ENCODE results near the gene PNLIPRP1. TPM values are rescaled to one million over a fixed set of nuclear protein-coding genes. Genes with fewer than 3 reads are reported as not detected.

PNLIPRP1 gene
- total RNA-seq (2021; ENCODE audit: unreplicated experiment) (1.6 TPM), Bru-seq, nascent RNA (not detected), BruChase-seq, experiment 1, labeled RNA remaining after a 6-hour chase (not detected), BruChase-seq, experiment 2, labeled RNA remaining after a 2-hour chase (not detected)
- not detected in 2 replicates for polyA plus RNA-seq (2012)
- long read RNA-seq = 0 reads

GRCh38 chr10:116590590-116591444, at the start of gene PNLIPRP1:
TSS of gene PNLIPRP1 (plus strand) at chr10:116590959. CDS start at chr10:116591130, 171 bp downstream.
- Histone ChIP-seq H3K36me3 (ENCODE audit: control insufficient read depth in 1 of 2, insufficient read depth in 2 of 2, low read length in 2 of 2) (no peaks in the 10 kb centered on the region), H3K4me3 (replicated peaks in 1 of 2; ENCODE audit: low read depth in 1 of 2, low read length in 2 of 2) (no peak within 1 kb of the TSS), H3K4me1 (ENCODE audit: control insufficient read depth in 1 of 2, insufficient read depth in 2 of 2, low read length in 2 of 2) (no peaks in the 10 kb centered on the region), H3K4me2 (ENCODE audit: low read length) (no peak within 1 kb of the TSS), H3K79me2 (ENCODE audit: insufficient read depth, low read length) (no peaks in the 10 kb centered on the region), H3K27me3 (ENCODE audit: insufficient read depth, low read length) (peaks cover 10% of the 10 kb centered on the region; the same call in 1 of the 2 replicates), H3K9me2 (ENCODE audit: insufficient read depth) (no peaks in the 10 kb centered on the region), H2AFZ (ENCODE audit: low read depth, low read length, poor library complexity, severe bottlenecking) (no peak within 1 kb of the TSS), H4K20me1 (ENCODE audit: insufficient read depth) (no peaks in the 10 kb centered on the region), H3K9ac (ENCODE audit: low read length) (no peak within 1 kb of the TSS), H3K27ac (ENCODE audit: low read depth, low read length) (no peak within 1 kb of the TSS), H3K9me3 (ENCODE audit: control insufficient read depth in 1 of 2, insufficient read depth in 1 of 2, low read depth in 1 of 2, low read length in 2 of 2) (no peaks in the 10 kb centered on the region)
- ChIA-PET RAD21 (ENCODE audit: low non-redundant PET in 1 of 2, low total read pairs in 2 of 2, uncharacterized antibody in 2 of 2, unreplicated experiment in 2 of 2) (no interaction called here), CTCF (no interaction called here), POLR2A (no interaction called here)
- DNase-seq (ENCODE audit: low read depth, low spot score) (no peak), ATAC-seq (no peak)
- intact Hi-C loops (cut with micrococcal nuclease) = no loop called here
- BruUV-seq (replicated peaks) = no TSS peak
- TF ChIP-seq FOSL1 (IDR thresholded peaks at IDR 0.05; ENCODE audit: low read depth) (no peak), EGR1 (IDR thresholded peaks at IDR 0.05; ENCODE audit: low read depth) (no peak), JUND (IDR thresholded peaks at IDR 0.05) (no peak), SRF (IDR thresholded peaks at IDR 0.05; ENCODE audit: low read depth) (no peak), MAX (IDR thresholded peaks at IDR 0.05) (no peak), POLR2AphosphoS5 (IDR thresholded peaks at IDR 0.05; ENCODE audit: low read depth, low read length) (no peak), POLR2A (IDR thresholded peaks at IDR 0.05; ENCODE audit: borderline replicate concordance, extremely low read depth, insufficient read depth, insufficient read length) (no peak), REST (IDR thresholded peaks at IDR 0.05; ENCODE audit: low read depth) (no peak), SP1 (IDR thresholded peaks at IDR 0.05; ENCODE audit: low read depth) (no peak), SIN3A (IDR thresholded peaks at IDR 0.05; ENCODE audit: low read depth) (no peak), CTCF (IDR thresholded peaks at IDR 0.05 in 2 of 3, conservative IDR thresholded peaks at IDR 0.05 in 1 of 3; ENCODE audit: borderline replicate concordance in 1 of 3, insufficient read depth in 1 of 3, low read depth in 2 of 3, low read length in 2 of 3) (no peak), ZBTB33 (IDR thresholded peaks at IDR 0.05; ENCODE audit: extremely low read depth, insufficient replicate concordance, low read length) (no peak), TCF7L2 (IDR thresholded peaks at IDR 0.05; ENCODE audit: borderline replicate concordance, extremely low read depth, insufficient read depth, insufficient read length) (no peak), EZH2phosphoT487 (IDR thresholded peaks at IDR 0.05; ENCODE audit: borderline replicate concordance) (no peak), ZNF274 (IDR thresholded peaks at IDR 0.05; ENCODE audit: low read depth, low read length) (no peak), ELF1 (IDR thresholded peaks at IDR 0.05; ENCODE audit: borderline replicate concordance, low read depth) (no peak), EZH2 (IDR thresholded peaks at IDR 0.05) (no peak)
